Colonic mucosa (tissue), 4 donors: ENCODE data around the gene OLFM2. TPM values are rescaled to one million over a fixed set of nuclear protein-coding genes. Genes with fewer than 3 reads are reported as not detected.

Source experiments
- DNase-seq: peaks from one replicate; pipeline ENCODE4 v3.0.0-alpha.2; 2020
- H3K27ac ChIP-seq: fragments of 200-600 bp; one replicate; pipeline ENCODE4 v1.8.0; 2021
- H3K27me3 ChIP-seq: fragments of 200-600 bp; one replicate; pipeline ENCODE4 v1.8.0; 2021
- H3K36me3 ChIP-seq: fragments of 200-600 bp; one replicate; pipeline ENCODE4 v1.8.0; 2021
- H3K4me1 ChIP-seq: fragments of 200-600 bp; one replicate; pipeline ENCODE4 v1.8.0; 2021; ENCODE audit warnings: mild to moderate bottlenecking
- H3K4me3 ChIP-seq: fragments of 200-600 bp; one replicate; pipeline ENCODE4 v1.8.0; 2021
- H3K9ac ChIP-seq, 2 donors: one replicate each; pipeline ENCODE4 v1.7.0; 2013; ENCODE audit warnings: control low read depth in 2 of 2, low read depth in 2 of 2, low read length in 2 of 2
- H3K9me3 ChIP-seq: fragments of 200-600 bp; one replicate; pipeline ENCODE4 v1.8.0; 2021
- CTCF ChIP-seq: fragments of 200-600 bp; IDR thresholded peaks from one replicate; pipeline ENCODE4 v1.8.0; 2022; ENCODE audit warnings: antibody characterized with exemption, mild to moderate bottlenecking
- intact Hi-C: fragments of 100-400 bp; cut with DNase I; formaldehyde crosslinking; loops from one replicate; pipeline ENCODE4 v1.14.1; 2022
- total RNA-seq, 2 donors: library from RNA; stranded (reverse); fragmentation: NEBNext Ultra II Directional in 1 of 2; extraction: Animal tissue kit (Norgen Biotek cat#: 25700) in 1 of 2; gene quantifications; one replicate each; pipeline ENCODE4 v1.2.1, GENCODE V29; 2021
- donor health status: healthy.
- donor health status: DM: no; HTN: no; CAD: no.
- donor health status: DM: no; HTN: no; CAD: no.

Gene OLFM2
- total RNA-seq, 2 donors from 2014 or later, result 1.2 to 1.9 TPM

GRCh38 chr19:9969688-9969975 lies 33.3 kb upstream of the OLFM2 start:
- no peaks in the 10 kb centered on the region for H3K36me3 ChIP-seq
- H3K9me3 ChIP-seq, result no peaks in the 10 kb centered on the region
- H3K4me3 ChIP-seq, result no peak overlapping the region
- no peak for TF ChIP-seq CTCF
- intact Hi-C loops, result no loop called here
- H3K27me3 ChIP-seq, result peaks cover 12% of the 10 kb centered on the region
- H3K9ac ChIP-seq, result no peak overlapping the region
- no peaks in the 10 kb centered on the region for H3K4me1 ChIP-seq
- no peak overlapping the region for H3K27ac ChIP-seq
- DNase-seq, result no peak

DNA sequence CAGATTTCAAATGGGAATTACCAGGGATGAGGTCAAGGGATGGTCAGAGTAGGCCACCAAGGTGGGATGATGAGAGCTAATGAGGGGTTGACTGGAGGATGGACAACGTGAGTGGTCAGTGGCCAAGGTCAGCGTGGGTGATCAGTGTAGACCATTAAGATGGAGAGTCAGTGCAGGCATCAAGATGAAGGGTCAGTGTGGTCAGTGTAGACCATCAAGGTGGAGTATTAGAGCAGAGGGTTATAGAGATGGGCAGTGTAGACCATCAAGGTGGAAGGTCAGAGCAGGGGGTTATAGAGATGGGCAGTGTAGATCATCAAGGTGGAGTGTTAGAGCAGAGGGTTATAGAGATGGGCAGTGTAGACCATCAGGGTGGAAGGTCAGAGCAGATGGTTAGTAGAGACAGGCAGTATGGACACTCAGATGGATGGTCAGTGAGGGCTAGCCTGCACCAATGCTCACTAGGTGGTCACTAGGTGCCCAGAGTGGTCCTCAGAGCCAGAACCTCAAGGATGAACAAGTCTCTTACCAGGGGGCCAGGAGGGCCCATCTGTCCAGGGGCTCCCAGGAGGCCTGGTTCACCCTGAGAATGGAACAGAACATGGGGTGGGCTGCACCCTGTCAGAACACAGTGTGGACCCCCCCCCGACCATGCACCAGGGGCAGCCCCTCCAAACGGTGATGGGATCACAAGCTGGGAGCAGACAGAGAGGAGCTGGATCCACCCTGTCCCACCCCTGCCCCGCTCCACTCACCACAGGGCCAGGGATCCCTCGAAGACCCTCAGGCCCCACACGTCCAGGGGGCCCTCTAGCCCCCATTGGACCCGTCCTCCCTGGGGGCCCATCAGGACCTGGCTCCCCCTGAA lies 32.7 kb upstream of the OLFM2 start:
- Histone ChIP-seq H3K9ac (no peak overlapping the region), H3K27me3 (peaks cover 12% of the 10 kb centered on the region), H3K36me3 (no peaks in the 10 kb centered on the region), H3K9me3 (no peaks in the 10 kb centered on the region), H3K4me1 (no peaks in the 10 kb centered on the region), H3K4me3 (no peak overlapping the region), H3K27ac (no peak overlapping the region)
- no peak for TF ChIP-seq CTCF
- intact Hi-C loops, result no loop called here
- no peak for DNase-seq

DNA sequence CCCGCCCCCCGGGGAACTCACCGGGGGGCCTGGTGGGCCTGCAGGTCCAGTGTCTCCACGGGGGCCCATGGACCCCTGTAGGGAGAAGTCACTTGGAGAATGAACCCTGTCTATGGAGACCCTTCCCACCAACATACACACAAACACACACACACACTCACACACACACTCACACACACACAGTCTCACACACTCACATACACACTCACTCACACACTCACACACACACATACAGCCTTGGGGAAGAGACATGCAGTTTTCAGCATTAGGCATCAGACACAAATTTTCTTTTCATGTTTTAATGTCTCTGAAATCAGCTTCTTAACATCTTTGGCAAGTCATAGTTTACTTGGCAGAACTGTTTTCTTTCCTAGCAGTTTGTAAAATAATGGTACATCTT lies 31.0 kb upstream of the OLFM2 start:
- H3K4me3 ChIP-seq, result no peak overlapping the region
- intact Hi-C loops, result no loop called here

GRCh38 chr19:9966448-9966847 lies 30.1 kb upstream of the OLFM2 start:
- TF ChIP-seq CTCF, result no peak
- no peak for DNase-seq
- Histone ChIP-seq H3K4me1 (no peaks in the 10 kb centered on the region), H3K36me3 (no peaks in the 10 kb centered on the region), H3K27me3 (peaks cover 12% of the 10 kb centered on the region), H3K9ac (no peak overlapping the region), H3K4me3 (no peak overlapping the region), H3K9me3 (no peaks in the 10 kb centered on the region), H3K27ac (no peak overlapping the region)
- intact Hi-C loops, result no loop called here

More for the DNA sequence above, 31.0 kb upstream of the OLFM2 start:
- H3K4me1 ChIP-seq, result no peaks in the 10 kb centered on the region
- no peak for TF ChIP-seq CTCF
- H3K36me3 ChIP-seq, result no peaks in the 10 kb centered on the region
- DNase-seq, result no peak
- H3K9me3 ChIP-seq, result no peaks in the 10 kb centered on the region
- no peak overlapping the region for H3K9ac ChIP-seq
- H3K27ac ChIP-seq, result no peak overlapping the region
- H3K27me3 ChIP-seq, result peaks cover 12% of the 10 kb centered on the region

GRCh38 chr19:9966024-9966423 lies 29.7 kb upstream of the OLFM2 start:
- intact Hi-C loops, result no loop called here
- Histone ChIP-seq H3K9ac (no peak overlapping the region), H3K27me3 (peaks cover 12% of the 10 kb centered on the region), H3K4me3 (no peak overlapping the region), H3K4me1 (no peaks in the 10 kb centered on the region), H3K9me3 (no peaks in the 10 kb centered on the region), H3K27ac (no peak overlapping the region), H3K36me3 (no peaks in the 10 kb centered on the region)
- TF ChIP-seq CTCF, result no peak
- DNase-seq, result no peak
